Fibroblast of skin of right biceps (primary cell): ENCODE data around the gene HMSD.

Source experiments
- DNase-seq: peaks from one replicate; pipeline ENCODE4 v3.0.0-alpha.2; 2013

The HMSD gene

GRCh38 chr18:63997041-63997440 is 47.9 kb downstream of the HMSD start:
- DNase-seq = peak; percentile 47

- DNase-seq = peak; percentile 82
These were observed 48.5 kb downstream of the HMSD start for GRCh38 chr18:63997606-63998005.

DNA sequence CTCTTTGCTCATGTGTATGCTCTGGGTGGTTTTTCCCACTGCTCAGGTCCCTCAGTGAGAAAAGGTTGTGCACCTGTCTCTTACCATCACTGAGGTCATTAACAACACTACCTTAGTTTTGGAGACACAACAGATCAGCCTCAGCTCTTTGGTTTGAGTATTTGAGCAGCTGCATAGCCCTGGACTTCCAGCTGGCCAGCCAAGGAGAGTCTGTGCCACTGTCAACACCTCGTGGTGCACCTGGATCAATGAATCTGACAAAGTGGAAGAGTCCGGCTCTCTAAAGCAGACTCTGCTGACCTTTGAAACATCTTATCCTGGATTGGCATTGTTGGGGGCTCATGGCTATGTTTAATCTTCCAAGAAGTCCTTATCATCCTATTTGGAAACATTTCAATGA is 50.8 kb downstream of the HMSD start:
- DNase-seq = no peak

DNA sequence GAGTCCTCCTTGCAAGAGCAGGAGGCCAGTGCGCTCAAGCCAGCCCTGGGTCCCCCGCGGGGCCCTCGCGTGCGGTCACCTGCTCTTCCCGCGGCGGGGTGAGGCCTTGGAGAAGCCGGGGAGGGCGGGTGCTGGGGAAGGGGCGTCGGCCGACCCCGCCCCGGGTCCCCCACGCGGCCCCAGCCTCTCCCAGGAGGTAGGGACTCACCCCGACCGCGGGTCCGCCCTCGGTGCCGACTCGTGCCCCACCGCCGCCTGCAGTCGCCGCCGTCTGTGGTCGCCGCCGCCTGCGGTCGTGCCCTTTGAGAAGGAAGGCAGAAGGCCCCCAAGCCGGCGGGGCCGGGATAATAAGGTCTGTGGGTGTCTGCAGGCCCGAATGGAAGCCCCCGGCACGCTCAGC is 53.5 kb downstream of the HMSD start:
- no peak for DNase-seq

- no peak for DNase-seq
These were observed 60.2 kb downstream of the HMSD start for GRCh38 chr18:64009305-64009704.
